Type B pancreatic cell (in vitro differentiated cells): ENCODE measurements around the gene WDR70. TPM values are rescaled to one million over a fixed set of nuclear protein-coding genes. Genes with fewer than 3 reads are reported as not detected.

ENCODE experiments used
- DNase-seq: peaks from one replicate; pipeline ENCODE4 v3.0.0; 2021; ENCODE audit warnings: mixed read lengths; ENCODE audit not compliant: unreplicated experiment; ENCODE audit errors: extremely low spot score
- H3K27ac Mint-ChIP-seq: 2 replicates; pipeline ENCODE4 v1.8.0; 2021; ENCODE audit warnings: mild to moderate bottlenecking, mixed read lengths
- H3K27me3 Mint-ChIP-seq: 2 replicates; pipeline ENCODE4 v1.8.0; 2021; ENCODE audit warnings: mixed read lengths
- H3K36me3 Mint-ChIP-seq: 2 replicates; pipeline ENCODE4 v1.8.0; 2021; ENCODE audit warnings: mixed read lengths
- H3K4me1 Mint-ChIP-seq: one replicate; pipeline ENCODE4 v1.8.0; 2021; ENCODE audit warnings: mixed read lengths; ENCODE audit not compliant: unreplicated experiment
- H3K4me3 Mint-ChIP-seq: 2 replicates; pipeline ENCODE4 v1.8.0; 2021; ENCODE audit warnings: mild to moderate bottlenecking, mixed read lengths
- H3K9me3 Mint-ChIP-seq: 2 replicates; pipeline ENCODE4 v1.8.0; 2021; ENCODE audit warnings: mixed read lengths
- total RNA-seq: library from RNA; stranded (reverse); gene quantifications from 2 replicates; pipeline ENCODE4 v1.2.1, GENCODE V29; 2021; ENCODE audit warnings: low replicate concordance
- TF ChIP-seq, protein P1 (sequence below): fragments of 200-600 bp; sonication (generic); conservative IDR thresholded peaks from 2 replicates; pipeline ENCODE4 v1.5.0; 2021; ENCODE audit warnings: antibody characterized with exemption, mild to moderate bottlenecking

The WDR70 gene
- total RNA-seq, 1 donor from 2014 or later: 50.2 TPM

GRCh38 chr5:37767961-37768360, 388.8 kb downstream of the WDR70 start:
- no peak overlapping the region for H3K4me3 Mint-ChIP-seq
- no peak overlapping the region for H3K27ac Mint-ChIP-seq
- TF ChIP-seq, protein P1, sequence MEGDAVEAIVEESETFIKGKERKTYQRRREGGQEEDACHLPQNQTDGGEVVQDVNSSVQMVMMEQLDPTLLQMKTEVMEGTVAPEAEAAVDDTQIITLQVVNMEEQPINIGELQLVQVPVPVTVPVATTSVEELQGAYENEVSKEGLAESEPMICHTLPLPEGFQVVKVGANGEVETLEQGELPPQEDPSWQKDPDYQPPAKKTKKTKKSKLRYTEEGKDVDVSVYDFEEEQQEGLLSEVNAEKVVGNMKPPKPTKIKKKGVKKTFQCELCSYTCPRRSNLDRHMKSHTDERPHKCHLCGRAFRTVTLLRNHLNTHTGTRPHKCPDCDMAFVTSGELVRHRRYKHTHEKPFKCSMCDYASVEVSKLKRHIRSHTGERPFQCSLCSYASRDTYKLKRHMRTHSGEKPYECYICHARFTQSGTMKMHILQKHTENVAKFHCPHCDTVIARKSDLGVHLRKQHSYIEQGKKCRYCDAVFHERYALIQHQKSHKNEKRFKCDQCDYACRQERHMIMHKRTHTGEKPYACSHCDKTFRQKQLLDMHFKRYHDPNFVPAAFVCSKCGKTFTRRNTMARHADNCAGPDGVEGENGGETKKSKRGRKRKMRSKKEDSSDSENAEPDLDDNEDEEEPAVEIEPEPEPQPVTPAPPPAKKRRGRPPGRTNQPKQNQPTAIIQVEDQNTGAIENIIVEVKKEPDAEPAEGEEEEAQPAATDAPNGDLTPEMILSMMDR: no peak
- H3K9me3 Mint-ChIP-seq: no peaks in the 10 kb centered on the region
- no peaks in the 10 kb centered on the region for H3K36me3 Mint-ChIP-seq
- no peaks in the 10 kb centered on the region for H3K27me3 Mint-ChIP-seq
- no peaks in the 10 kb centered on the region for H3K4me1 Mint-ChIP-seq
- DNase-seq: no peak

- TF ChIP-seq, protein P1: no peak
- Mint-ChIP-seq H3K4me3 (no peak overlapping the region), H3K9me3 (no peaks in the 10 kb centered on the region), H3K4me1 (no peaks in the 10 kb centered on the region), H3K27me3 (no peaks in the 10 kb centered on the region), H3K36me3 (no peaks in the 10 kb centered on the region), H3K27ac (no peak overlapping the region)
- DNase-seq: no peak
Observed at GRCh38 chr5:37768371-37768770, 389.3 kb downstream of the WDR70 start.

DNA sequence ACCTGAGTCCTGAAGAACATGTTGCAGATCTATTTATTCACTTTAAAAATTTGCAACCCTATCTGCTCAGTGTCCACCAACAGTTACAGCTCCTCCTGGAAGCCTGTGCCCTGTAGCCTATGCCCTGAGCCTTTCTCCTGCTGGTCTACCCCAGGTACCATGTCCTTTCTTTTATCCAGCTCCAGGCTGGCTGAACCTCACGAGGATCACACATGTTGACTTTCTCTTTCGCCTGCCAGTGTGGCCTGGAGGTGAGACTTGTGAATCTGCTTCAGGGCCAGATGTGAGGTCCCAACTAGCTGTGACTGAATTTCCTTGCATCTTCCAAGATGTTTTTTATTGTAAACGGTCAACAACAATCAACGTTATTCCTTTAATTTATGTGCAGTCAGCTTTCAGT, 390.0 kb downstream of the WDR70 start:
- TF ChIP-seq, protein P1: no peak
- H3K27me3 Mint-ChIP-seq: no peaks in the 10 kb centered on the region
- no peaks in the 10 kb centered on the region for H3K9me3 Mint-ChIP-seq
- DNase-seq: no peak
- no peak overlapping the region for H3K27ac Mint-ChIP-seq
- H3K4me1 Mint-ChIP-seq: no peaks in the 10 kb centered on the region
- H3K36me3 Mint-ChIP-seq: no peaks in the 10 kb centered on the region
- no peak overlapping the region for H3K4me3 Mint-ChIP-seq

DNA sequence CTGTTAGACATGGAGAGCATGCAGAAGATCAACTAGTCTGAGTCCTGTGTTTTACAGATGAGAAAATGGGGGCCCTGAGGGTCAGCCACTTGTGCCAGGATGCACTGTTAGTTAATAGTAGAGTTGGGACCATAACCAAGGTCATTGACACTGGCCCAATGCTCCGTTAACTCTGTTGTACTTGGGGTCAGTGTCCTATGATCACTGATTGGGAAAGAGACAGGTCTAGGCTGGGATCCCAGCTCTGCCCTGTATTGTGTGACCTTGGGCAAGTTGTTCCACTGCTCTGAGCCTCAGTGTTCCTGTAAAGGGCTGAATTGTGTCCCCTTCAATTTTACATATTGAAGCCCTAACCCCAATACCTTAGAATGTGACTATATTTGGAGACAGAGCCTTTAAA, 390.7 kb downstream of the WDR70 start:
- no peaks in the 10 kb centered on the region for H3K36me3 Mint-ChIP-seq
- no peak overlapping the region for H3K4me3 Mint-ChIP-seq
- no peak overlapping the region for H3K27ac Mint-ChIP-seq
- peaks cover under 1% of the 10 kb centered on the region for H3K9me3 Mint-ChIP-seq
- no peaks in the 10 kb centered on the region for H3K4me1 Mint-ChIP-seq
- no peaks in the 10 kb centered on the region for H3K27me3 Mint-ChIP-seq
- DNase-seq: no peak
- TF ChIP-seq, protein P1: no peak

DNA sequence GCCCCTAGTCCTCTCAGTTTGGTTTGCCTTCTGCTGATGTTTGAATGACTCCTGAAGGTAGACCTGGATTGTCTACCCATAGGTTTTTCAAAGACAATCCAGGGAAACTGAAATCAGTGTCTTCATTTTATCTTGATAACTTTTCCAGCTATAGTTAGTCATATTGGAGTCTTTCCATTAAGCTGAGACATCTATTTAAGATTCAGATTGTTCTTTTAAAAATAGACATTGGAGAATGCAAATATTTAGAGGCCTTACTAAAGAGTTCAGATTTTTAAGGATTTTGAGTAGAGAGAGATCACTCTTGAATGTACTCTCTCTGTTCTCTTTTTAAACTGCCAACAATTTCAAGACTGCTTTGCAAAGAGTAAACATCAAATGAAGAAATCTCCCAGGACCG, 391.7 kb downstream of the WDR70 start:
- Mint-ChIP-seq H3K9me3 (peaks cover 4% of the 10 kb centered on the region), H3K36me3 (peaks cover 3% of the 10 kb centered on the region), H3K27ac (no peak overlapping the region), H3K4me1 (no peaks in the 10 kb centered on the region), H3K27me3 (no peaks in the 10 kb centered on the region), H3K4me3 (no peak overlapping the region)
- DNase-seq: no peak
- TF ChIP-seq, protein P1: no peak

DNA sequence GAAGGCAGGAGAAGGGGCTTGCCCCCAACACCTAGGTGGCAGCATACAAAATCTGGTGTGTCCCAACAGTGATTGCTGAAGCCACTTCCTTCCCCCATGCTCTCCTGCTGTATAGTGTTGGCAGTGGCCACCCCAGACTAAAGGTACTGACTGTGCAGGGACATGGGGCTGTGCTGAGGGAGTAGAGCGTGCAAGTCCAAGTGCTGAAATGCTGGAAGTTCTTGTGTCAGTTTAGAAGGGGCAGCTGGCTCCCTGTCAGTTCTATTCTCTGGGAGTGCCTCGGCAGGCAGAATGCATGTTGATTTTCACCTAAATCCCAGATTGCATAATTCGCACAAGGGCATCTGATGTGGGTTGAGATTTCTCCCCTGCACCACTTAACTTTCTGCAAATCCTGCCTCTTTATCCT, 392.1 kb downstream of the WDR70 start:
- Mint-ChIP-seq H3K9me3 (peaks cover 4% of the 10 kb centered on the region), H3K27ac (no peak overlapping the region), H3K27me3 (no peaks in the 10 kb centered on the region), H3K4me1 (no peaks in the 10 kb centered on the region), H3K36me3 (peaks cover 3% of the 10 kb centered on the region), H3K4me3 (no peak overlapping the region)
- no peak for DNase-seq
- TF ChIP-seq, protein P1: no peak
